ENCODE results near the gene RTKN2.
A peak's percentile ranks its signal among the peaks of the same experiment; 100 is the strongest.
"Not testable (repeated sequence)": the region's sequence is repeated elsewhere in the genome, so short reads cannot be mapped to it uniquely, and the experiment has no call there.

The RTKN2 gene

DNA sequence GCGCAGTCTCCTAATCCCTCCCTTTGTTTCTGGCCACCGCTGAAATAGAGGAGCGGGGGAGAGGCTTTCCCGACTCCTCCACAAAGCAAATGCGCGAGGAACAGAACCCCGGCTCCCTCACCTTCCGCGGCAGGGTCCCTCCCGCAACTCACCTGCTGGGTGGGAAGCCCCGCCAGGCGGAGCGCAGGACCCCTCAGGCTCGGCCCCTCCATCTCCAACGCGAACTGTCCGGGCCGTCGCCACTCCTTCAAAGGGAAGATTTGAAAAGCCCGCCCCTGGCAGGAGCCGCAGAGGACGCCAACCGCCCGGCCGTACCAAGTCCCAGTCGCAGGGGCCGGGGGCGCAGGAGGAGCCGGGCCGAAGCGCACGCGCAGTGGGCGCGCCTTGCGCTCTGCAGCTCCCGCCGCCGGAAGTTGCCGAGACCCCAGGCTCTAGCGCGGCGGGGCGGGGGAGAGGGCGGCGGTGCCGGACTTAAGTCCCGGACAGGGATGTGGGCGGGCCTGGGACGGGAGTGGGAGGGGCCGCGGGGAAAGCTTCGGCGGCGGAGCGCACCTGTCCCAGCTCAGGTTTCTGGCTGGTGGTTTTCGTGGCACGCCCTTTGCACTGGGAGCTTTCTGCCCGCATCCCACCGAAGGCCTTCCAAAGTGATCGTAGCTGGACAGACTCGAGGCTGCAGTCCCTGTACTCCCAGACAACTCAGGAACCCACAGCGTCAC is at the start of gene RTKN2:
Gene RTKN2 (minus strand): TSS at position 446 of the 716 bp plus-strand sequence. CDS start 234 bp downstream, at position 212.
- Mint-ChIP-seq H3K36me3 (no peaks in the 10 kb centered on the region), H3K4me1 (peaks cover 22% of the 10 kb centered on the region), H3K27ac (peak within 1 kb of the TSS; percentile 84), H3K4me3 (peak within 1 kb of the TSS; percentile 94), H3K9me3 (no peaks in the 10 kb centered on the region), H3K27me3 (no peaks in the 10 kb centered on the region)

DNA sequence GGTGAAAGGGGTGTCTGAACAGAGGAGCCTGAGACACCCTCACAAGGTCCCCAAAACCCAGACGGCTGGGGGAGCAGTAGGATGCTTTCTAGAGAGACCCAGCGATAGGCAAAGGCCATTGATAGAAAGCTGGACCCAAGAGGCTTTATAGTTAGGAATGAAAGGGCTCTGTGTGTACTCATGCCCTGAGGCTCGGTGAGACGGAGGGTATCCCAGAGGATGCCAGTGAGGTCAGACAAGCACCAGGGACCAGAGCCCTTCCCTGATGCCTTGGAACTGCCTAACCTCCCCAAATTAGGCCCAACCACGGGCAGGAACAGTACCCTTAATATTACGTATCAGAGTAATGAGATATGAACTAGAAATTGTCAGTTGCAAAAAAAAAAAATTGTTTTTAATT is 48.6 kb upstream of the RTKN2 start:
- no peaks in the 10 kb centered on the region for H3K36me3 Mint-ChIP-seq
- H3K27ac Mint-ChIP-seq: no peak overlapping the region
- H3K27me3 Mint-ChIP-seq: peaks cover 6% of the 10 kb centered on the region
- no peaks in the 10 kb centered on the region for H3K4me1 Mint-ChIP-seq
- H3K4me3 Mint-ChIP-seq: no peak overlapping the region
- H3K9me3 Mint-ChIP-seq: no peaks in the 10 kb centered on the region

DNA sequence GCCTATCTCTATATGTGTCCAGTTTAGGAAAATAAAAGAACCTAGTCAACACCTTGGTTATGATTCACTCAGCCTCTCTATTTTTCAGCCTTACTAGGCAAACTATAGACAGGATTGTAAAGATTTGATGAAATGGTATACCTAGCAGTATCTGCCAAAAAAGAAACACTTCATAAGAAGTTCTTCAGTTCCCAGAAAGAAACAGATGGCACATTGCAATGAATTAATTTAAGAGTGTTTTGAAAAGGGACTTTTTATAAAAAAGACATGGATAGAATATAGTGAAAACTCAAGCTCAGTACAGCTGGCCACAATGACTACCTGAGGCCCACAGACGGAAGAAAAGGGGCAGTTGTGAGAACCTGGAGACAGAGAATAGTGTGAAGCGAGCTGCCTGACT is 40.6 kb upstream of the RTKN2 start:
- Mint-ChIP-seq H3K4me3 (no peak overlapping the region), H3K27me3 (peaks cover 1% of the 10 kb centered on the region), H3K4me1 (peaks cover 26% of the 10 kb centered on the region), H3K27ac (no peak overlapping the region), H3K36me3 (no peaks in the 10 kb centered on the region), H3K9me3 (no peaks in the 10 kb centered on the region)

GRCh38 chr10:62308101-62308500 is 39.5 kb upstream of the RTKN2 start:
- peaks cover 33% of the 10 kb centered on the region for H3K4me1 Mint-ChIP-seq
- no peaks in the 10 kb centered on the region for H3K9me3 Mint-ChIP-seq
- H3K27me3 Mint-ChIP-seq: peaks cover 1% of the 10 kb centered on the region
- H3K36me3 Mint-ChIP-seq: no peaks in the 10 kb centered on the region
- no peak overlapping the region for H3K27ac Mint-ChIP-seq
- H3K4me3 Mint-ChIP-seq: no peak overlapping the region

DNA sequence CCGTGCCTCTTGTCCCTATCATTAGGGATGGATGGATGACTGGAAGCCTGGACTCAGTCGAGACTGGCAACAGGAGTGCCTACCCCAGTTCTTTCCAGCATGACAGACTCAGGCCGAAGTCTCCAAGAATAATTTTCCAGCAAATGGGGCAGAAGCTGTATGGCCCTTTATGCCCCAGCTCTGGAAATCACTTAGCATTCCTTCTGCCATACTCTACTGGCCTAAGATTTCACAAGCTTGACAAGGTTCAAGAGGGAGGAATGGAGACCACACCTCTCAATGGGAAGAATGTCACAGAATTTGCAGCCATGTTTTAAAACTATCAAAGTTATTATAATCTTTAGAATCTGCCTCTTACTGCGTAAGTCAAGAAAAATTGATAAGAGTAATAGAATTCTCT is 39.0 kb upstream of the RTKN2 start:
- no peak overlapping the region for H3K27ac Mint-ChIP-seq
- peaks cover 1% of the 10 kb centered on the region for H3K27me3 Mint-ChIP-seq
- no peak overlapping the region for H3K4me3 Mint-ChIP-seq
- H3K4me1 Mint-ChIP-seq: peaks cover 37% of the 10 kb centered on the region
- no peaks in the 10 kb centered on the region for H3K9me3 Mint-ChIP-seq
- H3K36me3 Mint-ChIP-seq: no peaks in the 10 kb centered on the region

- Mint-ChIP-seq H3K9me3 (no peaks in the 10 kb centered on the region), H3K36me3 (no peaks in the 10 kb centered on the region), H3K4me3 (peak overlapping the region; percentile 43), H3K4me1 (peaks cover 42% of the 10 kb centered on the region), H3K27me3 (peaks cover 1% of the 10 kb centered on the region), H3K27ac (no peak overlapping the region)
Observed at GRCh38 chr10:62306663-62307062, 38.0 kb upstream of the RTKN2 start.

- Mint-ChIP-seq H3K4me3 (no peak overlapping the region), H3K4me1 (peaks cover 42% of the 10 kb centered on the region), H3K27ac (no peak overlapping the region), H3K27me3 (peaks cover 1% of the 10 kb centered on the region), H3K9me3 (no peaks in the 10 kb centered on the region), H3K36me3 (no peaks in the 10 kb centered on the region)
Observed at GRCh38 chr10:62305813-62306212, 37.2 kb upstream of the RTKN2 start.

DNA sequence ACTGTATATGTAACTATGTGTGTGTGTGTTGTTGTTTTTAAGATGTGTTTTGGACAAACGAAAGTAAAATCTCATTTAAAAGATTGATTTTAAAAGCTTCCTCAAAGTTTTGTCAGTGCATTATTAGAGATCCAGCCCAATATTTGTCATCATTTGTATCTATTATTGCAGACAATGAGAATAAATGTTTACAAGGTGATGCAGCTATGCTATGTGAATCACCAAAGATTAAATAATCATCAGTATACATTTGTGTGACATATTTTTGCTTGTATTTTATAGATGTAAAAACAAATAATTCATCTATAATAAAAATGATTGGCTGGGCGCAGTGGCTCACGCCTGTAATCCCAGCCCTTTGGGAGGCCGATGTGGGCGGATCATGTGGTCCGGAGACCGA is 35.3 kb upstream of the RTKN2 start:
- no peak overlapping the region for H3K4me3 Mint-ChIP-seq
- peaks cover 42% of the 10 kb centered on the region for H3K4me1 Mint-ChIP-seq
- no peaks in the 10 kb centered on the region for H3K27me3 Mint-ChIP-seq
- H3K36me3 Mint-ChIP-seq: peaks cover 2% of the 10 kb centered on the region
- no peaks in the 10 kb centered on the region for H3K9me3 Mint-ChIP-seq
- H3K27ac Mint-ChIP-seq: no peak overlapping the region

DNA sequence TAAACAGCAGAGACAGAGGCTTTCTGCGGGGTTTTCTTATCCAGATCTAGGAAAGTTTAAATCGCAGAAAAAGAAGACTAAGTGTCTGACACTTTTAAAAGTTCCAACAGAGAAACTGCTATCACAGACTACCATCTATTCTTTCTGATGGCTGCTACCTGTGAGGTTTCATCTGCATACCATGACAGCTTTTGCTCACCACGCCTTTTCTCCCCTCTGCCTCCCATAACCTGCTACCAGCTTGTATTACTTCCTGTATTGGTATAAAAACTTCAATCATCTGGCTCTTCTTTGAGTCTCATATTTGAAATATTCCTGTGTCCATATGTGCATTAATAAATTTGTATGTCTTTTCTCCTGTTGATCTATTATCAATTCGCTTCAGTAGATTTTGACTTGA is 34.1 kb upstream of the RTKN2 start:
- Mint-ChIP-seq H3K27ac (no peak overlapping the region), H3K9me3 (no peaks in the 10 kb centered on the region), H3K4me1 (peaks cover 42% of the 10 kb centered on the region), H3K27me3 (no peaks in the 10 kb centered on the region), H3K36me3 (peaks cover 2% of the 10 kb centered on the region), H3K4me3 (no peak overlapping the region)

DNA sequence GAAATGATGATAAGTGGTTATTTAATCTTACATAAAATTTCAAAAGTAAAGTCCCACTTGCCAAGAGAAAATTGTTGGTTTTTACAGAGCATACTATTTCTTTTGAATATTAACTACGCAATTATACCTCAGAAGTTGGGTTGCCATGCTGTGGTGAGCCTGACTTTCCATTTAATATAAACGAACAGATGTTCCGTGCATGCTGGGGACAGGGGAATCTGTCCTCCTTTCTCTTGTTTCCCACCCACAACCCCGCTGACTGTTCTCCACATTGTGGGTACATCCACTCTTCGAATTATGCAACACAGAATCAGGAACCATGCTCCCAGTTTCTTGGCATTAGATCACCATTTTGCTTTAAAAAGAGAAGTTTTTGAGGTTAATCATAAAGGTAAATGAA is 29.2 kb upstream of the RTKN2 start:
- no peaks in the 10 kb centered on the region for H3K9me3 Mint-ChIP-seq
- peaks cover 7% of the 10 kb centered on the region for H3K4me1 Mint-ChIP-seq

DNA sequence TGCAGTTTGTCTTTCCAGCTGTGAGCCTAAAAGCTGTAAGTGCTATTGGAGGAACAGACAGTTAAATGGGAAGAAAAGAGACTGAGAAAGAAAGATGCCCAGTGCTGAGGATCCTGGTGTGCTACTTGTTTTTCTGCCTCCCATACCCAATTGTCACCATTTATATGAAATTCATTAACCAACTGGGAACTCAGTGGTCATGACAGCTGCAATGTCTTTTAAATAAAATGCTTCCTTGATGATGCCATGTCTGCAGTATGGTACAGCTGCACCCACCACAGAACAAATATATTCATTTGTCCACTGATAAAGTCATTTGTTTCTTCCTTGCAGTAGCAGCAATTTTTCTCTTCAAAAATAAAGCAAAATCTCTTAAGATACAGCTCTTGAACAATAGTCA is 15.6 kb upstream of the RTKN2 start:
- Mint-ChIP-seq H3K9me3 (no peaks in the 10 kb centered on the region), H3K27ac (no peak overlapping the region), H3K4me1 (no peaks in the 10 kb centered on the region), H3K4me3 (no peak overlapping the region), H3K36me3 (no peaks in the 10 kb centered on the region), H3K27me3 (no peaks in the 10 kb centered on the region)

More for the DNA sequence above, 29.2 kb upstream of the RTKN2 start:
- Mint-ChIP-seq H3K4me3 (no peak overlapping the region), H3K36me3 (peaks cover 2% of the 10 kb centered on the region), H3K27ac (no peak overlapping the region), H3K27me3 (peaks cover 1% of the 10 kb centered on the region)

DNA sequence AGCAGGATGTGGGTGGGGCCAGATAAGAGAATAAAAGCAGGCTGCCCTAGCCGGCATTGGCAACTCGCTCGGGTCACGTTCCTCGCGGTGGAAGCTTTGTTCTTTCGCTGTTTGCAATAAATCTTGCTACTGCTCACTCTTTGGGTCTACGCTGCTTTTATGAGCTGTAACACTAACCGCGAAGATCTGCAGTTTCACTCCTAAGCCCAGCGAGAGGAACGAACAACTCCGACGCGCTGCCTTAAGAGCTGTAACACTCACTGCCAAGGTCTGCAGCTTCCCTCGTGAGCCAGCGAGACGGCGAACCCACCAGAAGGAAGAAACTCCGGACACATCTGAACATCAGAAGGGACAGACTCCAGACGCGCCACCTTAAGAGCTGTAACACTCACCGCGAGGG is 12.7 kb upstream of the RTKN2 start:
- not testable (repeated sequence) for H3K36me3 Mint-ChIP-seq, H3K4me1 Mint-ChIP-seq, H3K4me3 Mint-ChIP-seq, H3K27me3 Mint-ChIP-seq, H3K9me3 Mint-ChIP-seq, H3K27ac Mint-ChIP-seq

DNA sequence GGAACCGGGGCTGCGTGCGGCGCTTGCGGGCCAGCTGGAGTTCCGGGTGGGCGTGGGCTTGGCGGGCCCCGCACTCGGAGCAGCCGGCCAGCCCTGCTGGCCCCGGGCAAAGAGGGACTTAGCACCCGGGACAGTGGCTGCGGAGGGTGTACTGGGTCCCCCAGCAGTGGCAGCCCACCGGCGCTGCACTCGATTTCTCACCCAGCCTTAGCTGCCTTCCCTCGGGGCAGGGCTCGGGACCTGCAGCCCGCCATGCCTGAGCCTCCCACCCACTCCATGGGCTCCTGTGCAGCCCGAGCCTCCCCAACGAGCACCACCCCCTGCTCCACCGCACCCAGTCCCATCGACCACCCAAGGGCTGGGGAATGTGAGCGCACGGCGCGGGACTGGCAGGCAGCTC is 11.7 kb upstream of the RTKN2 start:
- H3K9me3 Mint-ChIP-seq, H3K27me3 Mint-ChIP-seq, H3K36me3 Mint-ChIP-seq, H3K27ac Mint-ChIP-seq, H3K4me1 Mint-ChIP-seq, H3K4me3 Mint-ChIP-seq: not testable (repeated sequence)

GRCh38 chr10:62278441-62278910 is 9.8 kb upstream of the RTKN2 start:
- H3K27me3 Mint-ChIP-seq: no peaks in the 10 kb centered on the region
- no peaks in the 10 kb centered on the region for H3K36me3 Mint-ChIP-seq
- no peak overlapping the region for H3K27ac Mint-ChIP-seq
- H3K4me1 Mint-ChIP-seq: no peaks in the 10 kb centered on the region
- H3K4me3 Mint-ChIP-seq: no peak overlapping the region
- no peaks in the 10 kb centered on the region for H3K9me3 Mint-ChIP-seq

DNA sequence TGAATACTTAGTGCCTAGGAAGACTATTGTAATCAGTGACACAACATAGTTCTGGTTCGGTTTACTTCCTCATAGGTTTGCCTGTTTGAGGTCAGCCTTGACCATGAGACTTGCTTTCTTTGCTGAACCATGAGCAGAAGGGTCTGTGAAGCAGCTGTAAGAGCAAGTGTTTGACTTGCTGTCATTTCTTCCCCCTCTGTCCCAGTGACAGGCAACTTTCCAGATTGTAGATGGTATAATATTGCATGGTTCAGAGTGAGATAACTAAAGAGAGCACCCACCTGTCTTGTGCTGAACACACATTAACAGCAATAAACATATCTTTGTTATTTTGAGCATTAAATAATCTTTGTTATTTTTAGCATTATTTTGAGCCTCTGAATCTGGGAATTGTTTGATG is 9.3 kb upstream of the RTKN2 start:
- H3K4me3 Mint-ChIP-seq: no peak overlapping the region
- no peaks in the 10 kb centered on the region for H3K27me3 Mint-ChIP-seq
- no peak overlapping the region for H3K27ac Mint-ChIP-seq
- H3K36me3 Mint-ChIP-seq: no peaks in the 10 kb centered on the region
- no peaks in the 10 kb centered on the region for H3K4me1 Mint-ChIP-seq
- no peaks in the 10 kb centered on the region for H3K9me3 Mint-ChIP-seq

DNA sequence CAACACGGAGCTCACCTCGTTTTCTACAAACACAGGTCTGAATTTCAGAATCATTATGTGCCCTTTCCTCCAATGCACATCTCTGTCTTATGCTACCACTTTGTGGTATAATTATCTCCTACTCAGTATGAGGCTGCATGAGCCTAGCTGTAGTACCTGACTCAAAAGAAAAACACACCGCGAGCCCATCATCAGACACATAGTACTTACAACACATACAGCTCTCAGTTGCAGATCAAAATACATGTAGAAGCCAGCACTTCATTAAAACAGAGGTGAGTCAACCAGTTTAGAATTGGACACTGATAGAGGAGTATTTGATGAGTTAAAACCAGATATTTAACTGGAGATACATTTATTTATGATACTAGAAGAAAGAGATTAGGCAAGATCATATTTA is 1.4 kb upstream of the RTKN2 start:
- Mint-ChIP-seq H3K27me3 (no peaks in the 10 kb centered on the region), H3K27ac (no peak overlapping the region), H3K9me3 (no peaks in the 10 kb centered on the region), H3K4me1 (peaks cover 18% of the 10 kb centered on the region), H3K36me3 (no peaks in the 10 kb centered on the region), H3K4me3 (peak overlapping the region; percentile 94)

DNA sequence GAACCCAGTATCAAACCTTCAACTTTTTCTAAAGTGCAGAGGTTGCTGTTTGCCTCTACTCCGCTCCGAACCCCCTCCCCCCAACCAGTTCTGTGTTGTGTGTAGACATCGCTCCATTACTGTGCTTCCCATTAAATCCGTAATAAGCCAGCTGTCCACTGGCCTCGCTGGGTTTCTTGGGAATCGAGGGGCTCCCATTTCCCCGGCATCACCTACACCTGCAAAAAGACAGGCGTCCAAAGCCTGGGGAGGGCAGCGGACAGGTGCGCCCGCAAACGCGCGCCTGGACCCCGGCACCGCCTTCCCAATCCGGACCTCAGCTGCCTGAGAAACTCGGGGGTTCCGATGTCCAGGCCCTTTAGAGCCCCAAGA is 631 bp downstream of the RTKN2 start:
- Mint-ChIP-seq H3K27me3 (no peaks in the 10 kb centered on the region), H3K9me3 (no peaks in the 10 kb centered on the region), H3K36me3 (no peaks in the 10 kb centered on the region), H3K4me1 (peaks cover 22% of the 10 kb centered on the region), H3K27ac (no peak overlapping the region), H3K4me3 (peak overlapping the region; percentile 94)

Data from activated naive CD4-positive, alpha-beta T cell treated with anti-CD3 and anti-CD28 coated beads, Interleukin-2, amount 50 U/mL, for 24 hours (primary cell).